KMS-11 (cell line): ENCODE measurements around the gene CUL9.

Experiments
- H2AFZ ChIP-seq: fragments of 200-600 bp; sonication (generic); 2 replicates; pipeline ENCODE4 v1.6.1; 2016; ENCODE audit warnings: antibody characterized with exemption, mixed run types, low read depth
- H3K27ac ChIP-seq: fragments of 200-600 bp; sonication (generic); 2 replicates; pipeline ENCODE4 v1.6.1; 2016; ENCODE audit warnings: mild to moderate bottlenecking, mixed run types
- H3K27me3 ChIP-seq: fragments of 200-600 bp; sonication (generic); 2 replicates; pipeline ENCODE4 v1.6.1; 2017; ENCODE audit warnings: mild to moderate bottlenecking, low read depth, mixed run types, moderate library complexity; ENCODE audit not compliant: insufficient read depth
- H3K36me3 ChIP-seq: fragments of 200-600 bp; sonication (generic); 2 replicates; pipeline ENCODE4 v1.6.1; 2017; ENCODE audit warnings: mild to moderate bottlenecking, mixed run types; ENCODE audit not compliant: insufficient read depth
- H3K4me1 ChIP-seq: fragments of 200-600 bp; sonication (generic); 2 replicates; pipeline ENCODE4 v1.6.1; 2016; ENCODE audit warnings: mild to moderate bottlenecking, low read depth, mixed run types; ENCODE audit not compliant: poor library complexity, severe bottlenecking
- H3K4me2 ChIP-seq: fragments of 200-600 bp; sonication (generic); 2 replicates; pipeline ENCODE4 v1.7.0; 2016; ENCODE audit warnings: mild to moderate bottlenecking, mixed run types
- H3K4me3 ChIP-seq: fragments of 200-600 bp; sonication (generic); IDR thresholded peaks from 2 replicates; pipeline ENCODE4 v1.6.1; 2017; ENCODE audit warnings: low read depth, low read length, mixed read lengths; ENCODE audit not compliant: insufficient read depth
- H3K79me2 ChIP-seq: fragments of 200-600 bp; sonication (generic); 2 replicates; pipeline ENCODE4 v1.6.1; 2016; ENCODE audit warnings: low read depth, mixed run types; ENCODE audit not compliant: insufficient read depth
- H3K9ac ChIP-seq: fragments of 200-600 bp; sonication (generic); 2 replicates; pipeline ENCODE4 v1.6.1; 2016; ENCODE audit warnings: mild to moderate bottlenecking, mixed run types
- H4K20me1 ChIP-seq: fragments of 200-600 bp; sonication (generic); 2 replicates; pipeline ENCODE4 v1.6.1; 2016; ENCODE audit warnings: mild to moderate bottlenecking, mixed run types; ENCODE audit not compliant: insufficient read depth
- CTCF ChIP-seq: fragments of 200-600 bp; sonication (generic); conservative IDR thresholded peaks from 2 replicates; pipeline ENCODE4 v1.6.1; 2017; ENCODE audit warnings: low read depth, mild to moderate bottlenecking, antibody characterized with exemption, low read length, moderate library complexity, mixed read lengths

Gene CUL9

GRCh38 chr6:43263314-43264178 is 81.5 kb downstream of the CUL9 start:
- peak overlapping the region; percentile 59 for H2AFZ ChIP-seq
- H4K20me1 ChIP-seq: no peaks in the 10 kb centered on the region
- H3K4me3 ChIP-seq: no peak overlapping the region
- H3K4me2 ChIP-seq: no peak overlapping the region
- H3K4me1 ChIP-seq: peaks cover 7% of the 10 kb centered on the region
- peak; percentile 85 for TF ChIP-seq CTCF
- H3K27ac ChIP-seq: no peak overlapping the region
- H3K36me3 ChIP-seq: no peaks in the 10 kb centered on the region
- no peaks in the 10 kb centered on the region for H3K27me3 ChIP-seq
- no peak overlapping the region for H3K9ac ChIP-seq
- H3K79me2 ChIP-seq: no peaks in the 10 kb centered on the region

GRCh38 chr6:43264599-43265145 is 82.7 kb downstream of the CUL9 start:
- Histone ChIP-seq H3K9ac (no peak overlapping the region), H3K4me3 (no peak overlapping the region), H3K4me2 (no peak overlapping the region), H3K79me2 (no peaks in the 10 kb centered on the region), H4K20me1 (no peaks in the 10 kb centered on the region), H2AFZ (no peak overlapping the region), H3K27me3 (no peaks in the 10 kb centered on the region), H3K4me1 (peaks cover 5% of the 10 kb centered on the region), H3K27ac (no peak overlapping the region), H3K36me3 (no peaks in the 10 kb centered on the region)
- TF ChIP-seq CTCF: no peak

- no peak overlapping the region for H3K4me2 ChIP-seq
- no peak overlapping the region for H3K9ac ChIP-seq
- H3K36me3 ChIP-seq: no peaks in the 10 kb centered on the region
- no peaks in the 10 kb centered on the region for H3K27me3 ChIP-seq
- H3K4me3 ChIP-seq: no peak overlapping the region
- H3K27ac ChIP-seq: no peak overlapping the region
- no peak for TF ChIP-seq CTCF
- H3K4me1 ChIP-seq: peaks cover 5% of the 10 kb centered on the region
- H4K20me1 ChIP-seq: no peaks in the 10 kb centered on the region
- H3K79me2 ChIP-seq: no peaks in the 10 kb centered on the region
- no peak overlapping the region for H2AFZ ChIP-seq
Observed at GRCh38 chr6:43265564-43265963, 83.6 kb downstream of the CUL9 start.

- Histone ChIP-seq H4K20me1 (no peaks in the 10 kb centered on the region), H3K79me2 (no peaks in the 10 kb centered on the region), H3K4me1 (peaks cover 5% of the 10 kb centered on the region), H3K9ac (no peak overlapping the region), H3K36me3 (no peaks in the 10 kb centered on the region), H3K4me2 (no peak overlapping the region), H2AFZ (no peak overlapping the region), H3K27ac (no peak overlapping the region), H3K4me3 (no peak overlapping the region), H3K27me3 (no peaks in the 10 kb centered on the region)
- no peak for TF ChIP-seq CTCF
Observed at GRCh38 chr6:43267619-43268354, 85.8 kb downstream of the CUL9 start.
